Measurements from ENCODE around the gene ELMO1. TPM values are rescaled to one million over a fixed set of nuclear protein-coding genes. Genes with fewer than 3 reads are reported as not detected.

ELMO1 gene
- total RNA-seq, 4 donors from 2014 or later = 58.7 to 293 (median 81.0) TPM

DNA sequence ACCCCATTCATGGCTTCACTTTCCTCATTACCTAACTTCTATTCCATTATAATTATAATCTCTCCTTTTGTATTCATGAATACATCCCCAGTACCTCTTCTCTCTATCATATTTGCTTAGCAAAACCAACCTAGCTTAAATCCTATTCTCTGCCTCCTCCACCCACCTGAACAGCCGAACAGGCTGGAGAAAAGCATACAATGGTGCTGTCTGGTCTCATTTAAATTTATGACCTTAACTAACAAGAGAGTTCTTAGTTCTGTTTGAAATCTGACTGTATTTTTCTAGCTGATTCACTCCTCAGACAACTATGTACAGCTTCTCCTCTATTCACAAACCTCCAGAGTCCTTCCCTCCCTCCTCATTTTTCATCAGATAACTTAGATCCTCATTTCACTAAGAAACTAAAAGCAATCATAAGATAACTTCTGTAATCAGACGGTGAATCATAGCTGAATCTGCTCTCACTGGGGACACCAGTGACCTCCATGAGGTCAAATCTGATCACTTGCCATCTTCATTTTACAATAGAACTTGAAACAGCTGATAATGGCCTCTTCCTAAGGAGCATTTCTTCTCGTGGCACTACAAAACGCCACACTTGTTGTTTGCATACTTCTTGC lies 490.4 kb downstream of the ELMO1 start:
- no peak for ATAC-seq (ENCODE audit: low FRiP score)
- DNase-seq (ENCODE audit: low spot score) = no peak
- TF ChIP-seq, protein P1, sequence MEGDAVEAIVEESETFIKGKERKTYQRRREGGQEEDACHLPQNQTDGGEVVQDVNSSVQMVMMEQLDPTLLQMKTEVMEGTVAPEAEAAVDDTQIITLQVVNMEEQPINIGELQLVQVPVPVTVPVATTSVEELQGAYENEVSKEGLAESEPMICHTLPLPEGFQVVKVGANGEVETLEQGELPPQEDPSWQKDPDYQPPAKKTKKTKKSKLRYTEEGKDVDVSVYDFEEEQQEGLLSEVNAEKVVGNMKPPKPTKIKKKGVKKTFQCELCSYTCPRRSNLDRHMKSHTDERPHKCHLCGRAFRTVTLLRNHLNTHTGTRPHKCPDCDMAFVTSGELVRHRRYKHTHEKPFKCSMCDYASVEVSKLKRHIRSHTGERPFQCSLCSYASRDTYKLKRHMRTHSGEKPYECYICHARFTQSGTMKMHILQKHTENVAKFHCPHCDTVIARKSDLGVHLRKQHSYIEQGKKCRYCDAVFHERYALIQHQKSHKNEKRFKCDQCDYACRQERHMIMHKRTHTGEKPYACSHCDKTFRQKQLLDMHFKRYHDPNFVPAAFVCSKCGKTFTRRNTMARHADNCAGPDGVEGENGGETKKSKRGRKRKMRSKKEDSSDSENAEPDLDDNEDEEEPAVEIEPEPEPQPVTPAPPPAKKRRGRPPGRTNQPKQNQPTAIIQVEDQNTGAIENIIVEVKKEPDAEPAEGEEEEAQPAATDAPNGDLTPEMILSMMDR (IDR thresholded peaks at IDR 0.05) = no peak

DNA sequence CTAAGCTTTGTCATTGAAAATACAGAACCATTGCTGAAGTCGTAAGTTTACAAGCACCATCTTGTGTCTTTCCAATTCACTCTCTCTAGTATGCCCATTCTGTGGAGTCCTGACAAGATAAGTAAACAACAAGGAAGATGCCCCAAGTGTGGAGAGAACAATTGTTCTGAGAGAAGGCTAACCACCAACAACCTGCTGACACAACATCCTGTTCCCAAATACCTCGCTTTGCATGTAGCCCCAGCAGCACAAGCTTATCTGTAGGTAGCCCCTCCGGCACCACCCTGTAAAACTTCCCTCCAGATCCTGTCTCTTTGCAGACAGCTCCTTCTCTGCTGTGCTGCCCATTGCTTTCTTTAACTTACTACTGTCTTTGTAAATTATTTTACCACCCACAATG lies 491.0 kb downstream of the ELMO1 start:
- TF ChIP-seq, protein P1 (IDR thresholded peaks at IDR 0.05) = no peak
- no peak for DNase-seq (ENCODE audit: low spot score)

DNA sequence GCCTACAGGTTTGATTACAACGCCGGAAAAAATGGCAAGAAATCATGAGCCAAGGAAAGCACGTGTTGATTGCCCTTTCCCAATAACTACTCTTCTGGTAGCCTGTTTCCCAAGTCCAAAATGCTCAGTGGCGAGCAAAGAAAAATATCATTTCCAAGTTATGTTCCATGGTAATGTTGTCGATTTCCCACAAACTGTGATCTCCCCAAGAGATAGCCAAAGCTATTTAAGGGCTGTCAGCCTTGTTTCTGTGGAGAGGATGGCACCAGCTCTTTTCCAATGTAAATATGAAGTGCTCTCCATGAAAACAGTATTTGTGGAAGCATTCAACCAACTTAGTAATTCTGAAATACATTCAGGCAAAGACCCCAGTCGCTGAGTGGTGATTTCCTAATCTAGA lies 491.9 kb downstream of the ELMO1 start:
- DNase-seq (ENCODE audit: low spot score) = no peak
- no peak for ATAC-seq (ENCODE audit: low FRiP score)
- TF ChIP-seq, protein P1 (IDR thresholded peaks at IDR 0.05) = no peak

More for the DNA sequence above, 491.0 kb downstream of the ELMO1 start:
- ATAC-seq (ENCODE audit: low FRiP score) = no peak

DNA sequence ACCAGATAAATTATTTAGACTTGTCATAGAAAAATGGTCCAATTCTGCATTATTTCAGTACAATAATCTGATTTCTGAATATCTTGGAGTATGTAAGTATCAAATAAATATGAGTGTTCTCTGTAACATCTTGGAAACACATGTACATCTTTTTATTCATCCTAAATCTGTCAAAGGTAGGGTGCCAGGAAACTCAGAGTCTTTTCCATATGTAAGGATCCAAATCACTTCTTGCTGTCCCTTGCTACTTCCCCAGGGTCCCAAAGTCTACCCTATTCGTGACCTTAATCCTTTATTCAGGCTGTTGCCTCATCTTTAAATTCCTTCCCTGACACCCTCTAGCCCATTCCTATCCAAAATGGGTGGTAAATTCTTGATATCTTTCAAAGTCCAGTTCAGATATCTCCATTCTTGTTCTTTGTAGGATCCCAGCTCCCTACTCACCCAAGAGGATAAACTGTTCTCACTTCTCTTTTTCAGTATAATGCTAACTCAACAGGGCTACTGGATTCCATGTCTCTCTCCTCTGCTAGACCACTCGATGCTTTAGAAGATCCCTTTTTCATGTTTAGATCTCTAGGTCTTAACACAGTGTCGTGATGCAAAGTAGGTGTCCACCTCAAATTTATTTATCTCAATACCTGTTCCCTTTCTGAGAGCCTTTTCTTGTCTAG lies 493.1 kb downstream of the ELMO1 start:
- DNase-seq (ENCODE audit: low spot score) (no peak), ATAC-seq (ENCODE audit: low FRiP score) (no peak)
- TF ChIP-seq, protein P1 (IDR thresholded peaks at IDR 0.05) = no peak

DNA sequence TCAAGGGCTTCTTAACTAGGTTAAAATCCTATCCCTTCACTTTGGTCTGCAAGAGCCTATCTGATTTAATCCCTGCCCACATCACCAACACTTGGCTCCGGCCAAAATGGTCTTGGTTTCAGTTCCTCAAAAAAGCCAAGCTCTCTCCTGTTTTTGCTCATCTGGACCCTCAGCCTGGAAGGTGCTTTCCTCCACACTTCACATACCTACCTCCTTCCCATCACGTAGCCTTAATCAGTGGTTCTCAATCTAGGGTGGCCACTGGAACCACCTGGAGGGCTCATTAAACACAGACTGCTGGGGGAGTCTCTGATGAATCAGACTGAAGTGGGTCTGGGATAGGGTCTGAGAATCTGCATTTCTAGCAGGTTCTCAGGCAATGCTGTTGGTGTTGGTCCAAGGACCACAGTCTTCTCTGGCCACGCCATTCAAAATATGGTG lies 497.4 kb downstream of the ELMO1 start:
- no peak for ATAC-seq (ENCODE audit: low FRiP score)
- TF ChIP-seq, protein P1 (IDR thresholded peaks at IDR 0.05) = no peak

DNA sequence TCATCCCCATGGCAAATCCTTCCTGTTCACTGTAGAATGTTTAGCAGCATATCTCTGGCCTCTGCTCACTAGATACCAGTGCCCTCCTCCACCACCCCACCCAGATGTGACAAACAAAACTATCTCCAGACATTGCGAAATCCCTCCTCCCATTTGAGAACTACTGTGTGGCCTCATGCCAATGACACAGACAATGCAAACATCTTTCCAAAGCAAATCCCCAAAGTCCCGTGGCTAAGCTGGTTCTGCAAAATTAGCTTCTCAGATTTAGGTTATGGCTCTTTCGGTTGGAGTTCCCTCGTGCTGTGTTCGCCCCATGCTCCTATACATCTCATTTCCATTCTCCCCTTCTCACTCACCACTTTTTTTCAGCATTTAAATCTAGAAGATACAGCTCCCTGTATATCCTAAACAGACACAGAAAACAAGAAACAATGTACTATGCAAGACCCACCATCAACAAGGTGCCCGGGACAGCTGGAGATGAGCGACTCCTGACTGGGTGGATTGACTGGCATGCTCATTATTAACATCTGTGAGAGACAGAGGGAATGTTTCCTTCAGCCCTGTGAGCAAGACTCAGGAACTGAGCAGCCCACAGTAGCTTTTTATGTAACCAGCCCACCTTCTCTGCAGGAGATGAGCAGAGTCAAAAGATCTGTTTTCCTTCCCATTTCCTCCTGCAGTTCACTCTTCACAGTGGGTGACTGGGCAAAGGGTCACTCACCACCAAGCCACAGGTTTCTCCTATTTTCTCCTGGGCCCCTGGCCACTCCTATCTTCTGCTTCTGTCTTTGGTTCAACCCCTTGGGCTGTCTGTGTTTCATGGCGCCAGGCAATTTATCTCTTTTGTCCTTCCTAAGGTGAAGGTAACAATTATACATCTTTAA lies 498.7 kb downstream of the ELMO1 start:
- TF ChIP-seq, protein P1 (IDR thresholded peaks at IDR 0.05) = no peak
- ATAC-seq (ENCODE audit: low FRiP score) (no peak), DNase-seq (ENCODE audit: low spot score) (no peak)

More for the DNA sequence above, 497.4 kb downstream of the ELMO1 start:
- DNase-seq (ENCODE audit: low spot score) = no peak
